Mesenchymal stem cell (in vitro differentiated cells and primary cell): ENCODE measurements around the gene BRICD5.

Experiments used
- DNase-seq: peaks from one replicate; pipeline ENCODE4 v3.0.0-alpha.2; 2013
- H2AFZ ChIP-seq: one replicate; pipeline ENCODE4 v1.6.1; 2013; ENCODE audit warnings: low read depth, mild to moderate bottlenecking, control low read depth, inconsistent platforms, low read length, moderate library complexity
- H2AK5ac ChIP-seq: 2 replicates; pipeline ENCODE4 v1.6.1; 2013; ENCODE audit warnings: low read length, moderate library complexity, mild to moderate bottlenecking, inconsistent platforms; ENCODE audit not compliant: severe bottlenecking
- H2BK120ac ChIP-seq: one replicate; pipeline ENCODE4 v1.6.1; 2013; ENCODE audit warnings: low read depth, mild to moderate bottlenecking, inconsistent platforms, low read length, moderate library complexity
- H2BK12ac ChIP-seq, 2 experiments: one replicate each; pipeline ENCODE4 v1.6.1; 2013; ENCODE audit warnings: inconsistent platforms in 2 of 2, low read length in 2 of 2, mild to moderate bottlenecking in 2 of 2, moderate library complexity in 2 of 2, control low read depth in 1 of 2
- H2BK15ac ChIP-seq: one replicate; pipeline ENCODE4 v1.6.1; 2013; ENCODE audit warnings: mild to moderate bottlenecking, low read depth, inconsistent platforms; ENCODE audit not compliant: poor library complexity, severe bottlenecking
- H2BK5ac ChIP-seq: 2 replicates; pipeline ENCODE4 v1.6.1; 2013; ENCODE audit warnings: low read depth, mild to moderate bottlenecking, low read length, control low read depth, inconsistent platforms; ENCODE audit not compliant: poor library complexity, severe bottlenecking
- H3K14ac ChIP-seq, 2 experiments: one replicate each; pipeline ENCODE4 v1.6.1; 2013; ENCODE audit warnings: inconsistent platforms in 2 of 2, low read length in 2 of 2, control low read depth in 1 of 2, mild to moderate bottlenecking in 1 of 2, moderate library complexity in 1 of 2
- H3K18ac ChIP-seq, 2 experiments: one replicate each; pipeline ENCODE4 v1.6.1; 2013; ENCODE audit warnings: inconsistent platforms in 2 of 2, low read length in 2 of 2, control low read depth in 1 of 2, low read depth in 1 of 2, mild to moderate bottlenecking in 1 of 2
- H3K23ac ChIP-seq, 2 experiments: one replicate each; pipeline ENCODE4 v1.6.1; 2013; ENCODE audit warnings: inconsistent platforms in 2 of 2, low read length in 2 of 2, mild to moderate bottlenecking in 2 of 2, moderate library complexity in 2 of 2, control low read depth in 1 of 2
- H3K27ac ChIP-seq: 2 replicates; pipeline ENCODE4 v1.5.1; 2013; ENCODE audit warnings: mild to moderate bottlenecking, moderate library complexity, low read length, control low read depth, inconsistent platforms; ENCODE audit not compliant: poor library complexity, severe bottlenecking
- H3K27me3 ChIP-seq, 2 experiments: 2 replicates each; pipeline versions ENCODE4 v1.6.1 to v1.7.0; 2013; ENCODE audit warnings: low read length in 2 of 2, mild to moderate bottlenecking in 2 of 2, moderate library complexity in 2 of 2, control low read depth in 1 of 2, inconsistent platforms in 1 of 2; ENCODE audit not compliant: control insufficient read depth in 1 of 2, insufficient read depth in 1 of 2
- H3K36me3 ChIP-seq, 2 experiments: 2 replicates each; pipeline versions ENCODE4 v1.6.1 to v1.7.0; 2013; ENCODE audit warnings: low read length in 2 of 2, control low read depth in 1 of 2, inconsistent platforms in 1 of 2, low read depth in 1 of 2, mild to moderate bottlenecking in 1 of 2; ENCODE audit not compliant: insufficient read depth in 2 of 2, control insufficient read depth in 1 of 2
- H3K4ac ChIP-seq, 2 experiments: one replicate each; pipeline ENCODE4 v1.6.1; 2013; ENCODE audit warnings: inconsistent platforms in 2 of 2, low read length in 2 of 2, mild to moderate bottlenecking in 2 of 2, moderate library complexity in 2 of 2, control low read depth in 1 of 2, low read depth in 1 of 2
- H3K4me1 ChIP-seq: 2 replicates; pipeline ENCODE4 v1.6.1; 2013; ENCODE audit warnings: low read depth, low read length, control low read depth; ENCODE audit not compliant: control insufficient read depth, insufficient read depth
- H3K4me2 ChIP-seq: 2 replicates; pipeline ENCODE4 v1.6.1; 2013; ENCODE audit warnings: low read length, mild to moderate bottlenecking, inconsistent platforms; ENCODE audit not compliant: poor library complexity, severe bottlenecking
- H3K4me3 ChIP-seq, 2 experiments: 2 replicates each; pipeline versions ENCODE4 v1.5.1 to v1.7.0; 2013; ENCODE audit warnings: low read length in 2 of 2, mild to moderate bottlenecking in 2 of 2, control low read depth in 1 of 2, low read depth in 1 of 2; ENCODE audit not compliant: insufficient read depth in 1 of 2
- H3K79me1 ChIP-seq: replicated peaks from 2 replicates; pipeline ENCODE4 v1.6.1; 2013; ENCODE audit warnings: mild to moderate bottlenecking, control low read depth, low read length, inconsistent platforms; ENCODE audit not compliant: poor library complexity, severe bottlenecking
- H3K9ac ChIP-seq: 2 replicates; pipeline ENCODE4 v1.7.0; 2013; ENCODE audit warnings: mild to moderate bottlenecking, low read length, moderate library complexity
- H3K9me3 ChIP-seq: 2 replicates; pipeline ENCODE4 v1.7.0; 2013; ENCODE audit warnings: mild to moderate bottlenecking, low read length; ENCODE audit not compliant: control insufficient read depth
- H4K8ac ChIP-seq: one replicate; pipeline ENCODE4 v1.6.1; 2013; ENCODE audit warnings: inconsistent platforms, mild to moderate bottlenecking, low read length, moderate library complexity
- H4K91ac ChIP-seq: one replicate; pipeline ENCODE4 v1.6.1; 2013; ENCODE audit warnings: mild to moderate bottlenecking, low read length, inconsistent platforms
- WGBS: methylation state at CpG from one replicate; pipeline ENCODE4 v1.1.7; 2013; ENCODE audit warnings: mixed read lengths; 5-methylcytosine and 5-hydroxymethylcytosine counted together

Gene BRICD5

GRCh38 chr16:2213817-2214718, 3.4 kb upstream of the BRICD5 start:
- H4K8ac ChIP-seq, result peak overlapping the region; percentile 14
- no peak for DNase-seq
- H3K79me1 ChIP-seq, result peaks cover 17% of the 10 kb centered on the region
- peak overlapping the region; percentile 39 for H2AFZ ChIP-seq
- peak overlapping the region; percentile 50 to 85 for H3K4ac ChIP-seq
- H3K23ac ChIP-seq, result peak overlapping the region in 1 of 2 experiments; percentile 91
- peak overlapping the region; percentile 75 for H2BK15ac ChIP-seq
- peak overlapping the region; percentile 81 to 91 for H3K4me3 ChIP-seq
- no peaks in the 10 kb centered on the region for H3K27me3 ChIP-seq
- peaks cover 11 to 34% of the 10 kb centered on the region in 2 experiments for H3K36me3 ChIP-seq
- no peak overlapping the region for H3K27ac ChIP-seq
- H3K18ac ChIP-seq, result peak overlapping the region; percentile 73 to 95
- peak overlapping the region; percentile 86 for H3K9ac ChIP-seq
- WGBS, result 1% methylated on average over 71 of the region's 98 CpGs
- no peak overlapping the region for H2BK5ac ChIP-seq
- peak overlapping the region; percentile 79 for H4K91ac ChIP-seq
- peak overlapping the region in 1 of 2 experiments; percentile 94 for H3K14ac ChIP-seq
- no peak overlapping the region for H2AK5ac ChIP-seq
- H3K4me2 ChIP-seq, result peak overlapping the region; percentile 95
- H2BK12ac ChIP-seq, result peak overlapping the region in 1 of 2 experiments; percentile 80
- no peaks in the 10 kb centered on the region for H3K9me3 ChIP-seq
- peak overlapping the region; percentile 54 for H2BK120ac ChIP-seq
- peaks cover 34% of the 10 kb centered on the region for H3K4me1 ChIP-seq

- 82% methylated on average over 18 of the region's 19 CpGs for WGBS
- Histone ChIP-seq H2BK15ac (no peak overlapping the region), H3K4me1 (peaks cover 37% of the 10 kb centered on the region), H3K4me2 (peak overlapping the region; percentile 95), H3K4me3 (peak overlapping the region in 1 of 2 experiments; percentile 81), H3K4ac (no peak overlapping the region), H2BK120ac (no peak overlapping the region), H3K79me1 (peaks cover 28% of the 10 kb centered on the region), H3K14ac (no peak overlapping the region), H3K27ac (no peak overlapping the region), H3K27me3 (no peaks in the 10 kb centered on the region), H3K9ac (peak overlapping the region; percentile 86), H4K91ac (peak overlapping the region; percentile 43), H2AK5ac (no peak overlapping the region), H3K23ac (peak overlapping the region in 1 of 2 experiments; percentile 74), H3K18ac (peak overlapping the region in 1 of 2 experiments; percentile 50), H2AFZ (no peak overlapping the region), H2BK5ac (no peak overlapping the region), H2BK12ac (peak overlapping the region in 1 of 2 experiments; percentile 31), H4K8ac (no peak overlapping the region), H3K36me3 (peaks cover 25 to 49% of the 10 kb centered on the region in 2 experiments), H3K9me3 (no peaks in the 10 kb centered on the region)
- no peak for DNase-seq
Observed at GRCh38 chr16:2212362-2213324, 2.0 kb upstream of the BRICD5 start.

GRCh38 chr16:2211923-2212347, 1.3 kb upstream of the BRICD5 start:
- no peak overlapping the region for H2BK12ac ChIP-seq
- H4K91ac ChIP-seq, result peak overlapping the region; percentile 47
- H4K8ac ChIP-seq, result no peak overlapping the region
- H3K4ac ChIP-seq, result no peak overlapping the region
- no peak overlapping the region for H3K18ac ChIP-seq
- no peak overlapping the region for H3K4me2 ChIP-seq
- no peak overlapping the region for H2BK5ac ChIP-seq
- H2BK15ac ChIP-seq, result peak overlapping the region; percentile 49
- 92% methylated on average over 11 of the region's 11 CpGs for WGBS
- H2BK120ac ChIP-seq, result no peak overlapping the region
- H3K27me3 ChIP-seq, result no peaks in the 10 kb centered on the region
- H3K9ac ChIP-seq, result peak overlapping the region; percentile 86
- no peak overlapping the region for H3K23ac ChIP-seq
- peaks cover 30% of the 10 kb centered on the region for H3K79me1 ChIP-seq
- peaks cover 31 to 56% of the 10 kb centered on the region in 2 experiments for H3K36me3 ChIP-seq
- peaks cover 37% of the 10 kb centered on the region for H3K4me1 ChIP-seq
- H2AFZ ChIP-seq, result no peak overlapping the region
- H2AK5ac ChIP-seq, result no peak overlapping the region
- H3K27ac ChIP-seq, result no peak overlapping the region
- DNase-seq, result no peak
- no peaks in the 10 kb centered on the region for H3K9me3 ChIP-seq
- no peak overlapping the region for H3K14ac ChIP-seq
- peak overlapping the region in 1 of 2 experiments; percentile 14 for H3K4me3 ChIP-seq
